Esophagus squamous epithelium (tissue), 4 donors: ENCODE results near the gene CAPN2.

Source experiments
- CTCF ChIP-seq, 6 experiments: fragments of 450-650 bp in 4 of 6; fragments of 200-600 bp in 2 of 6; sonication (generic) in 2 of 6; IDR thresholded peaks; one replicate each; pipeline ENCODE4 v1.5.1; 2016 to 2019; ENCODE audit warnings: antibody characterized with exemption in 6 of 6, mild to moderate bottlenecking in 4 of 6, moderate library complexity in 4 of 6
- POLR2A ChIP-seq, 4 donors: fragments of 450-650 bp; IDR thresholded peaks; one replicate each; pipeline ENCODE4 v1.6.1; 2017; ENCODE audit warnings: antibody characterized with exemption in 4 of 4, mild to moderate bottlenecking in 4 of 4, moderate library complexity in 3 of 4

- TF ChIP-seq POLR2A (IDR thresholded peaks at IDR 0.05) (no peak), CTCF (IDR thresholded peaks at IDR 0.05) (no peak)
Observed at GRCh38 chr1:223733898-223734852, 21.8 kb downstream of the CAPN2 start.
